ENCODE measurements around the gene MMP2. TPM values are rescaled to one million over a fixed set of nuclear protein-coding genes. Genes with fewer than 3 reads are reported as not detected.

The MMP2 gene
- total and polyA plus RNA-seq, 3 donors from 2014 or later, result 50.9 to 250 (median 111) TPM

DNA sequence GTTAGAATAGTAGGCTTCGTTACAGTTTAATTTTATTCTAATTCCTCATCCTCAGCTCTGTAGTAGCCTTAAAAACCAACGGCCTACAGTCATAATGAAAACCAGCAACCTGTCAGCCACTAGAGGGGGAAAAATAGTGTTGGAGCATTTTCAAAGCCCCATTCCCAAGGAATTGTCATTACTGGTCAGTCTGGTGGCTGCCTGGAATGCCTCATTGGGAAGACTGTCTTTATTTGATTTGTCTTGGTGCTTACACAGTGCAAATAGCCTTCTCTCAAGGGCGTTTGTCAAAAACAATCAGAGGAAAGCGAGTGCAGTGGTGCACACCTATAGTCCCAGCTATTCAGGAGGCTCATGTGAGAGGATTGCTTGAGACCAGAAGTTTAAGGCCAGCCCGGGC lies 34.6 kb downstream of the MMP2 start:
- Histone ChIP-seq H3K9me3 (no peaks in the 10 kb centered on the region), H3K36me3 (ENCODE audit: low read depth, missing control alignments) (no peaks in the 10 kb centered on the region), H3K27me3 (no peaks in the 10 kb centered on the region), H3K27ac (no peak overlapping the region), H3K4me1 (no peaks in the 10 kb centered on the region), H3K4me3 (no peak overlapping the region)
- TF ChIP-seq POLR2A (IDR thresholded peaks at IDR 0.05), result no peak
- TF ChIP-seq CTCF (IDR thresholded peaks at IDR 0.05), result no peak
- 97 to 98% methylated on average over 5 of the region's 5 CpGs for WGBS, 2 donors
- DNase-seq, result no peak
- intact Hi-C loops (cut with DNase I; ENCODE audit: low total_unique reads), result no loop called here

- WGBS, 2 donors, result 90 to 94% methylated on average over 1 of the region's 1 CpG
- intact Hi-C loops (cut with DNase I; ENCODE audit: low total_unique reads), result no loop called here
- no peak overlapping the region for H3K4me3 ChIP-seq
Measured at GRCh38 chr16:55515111-55515510, 36.1 kb downstream of the MMP2 start.

GRCh38 chr16:55521792-55522191 lies 42.8 kb downstream of the MMP2 start:
- DNase-seq, result no peak
- no peaks in the 10 kb centered on the region for H3K27me3 ChIP-seq
- H3K36me3 ChIP-seq (ENCODE audit: low read depth, missing control alignments), result no peaks in the 10 kb centered on the region
- intact Hi-C loops (cut with DNase I; ENCODE audit: low total_unique reads), result no loop called here
- WGBS, 2 donors, result 38 to 55% methylated on average over 1 of the region's 1 CpG
- no peak overlapping the region for H3K27ac ChIP-seq
- no peaks in the 10 kb centered on the region for H3K9me3 ChIP-seq
- H3K4me1 ChIP-seq, result no peaks in the 10 kb centered on the region
- H3K4me3 ChIP-seq, result no peak overlapping the region
- TF ChIP-seq POLR2A (IDR thresholded peaks at IDR 0.05), result no peak
- no peak for TF ChIP-seq CTCF (IDR thresholded peaks at IDR 0.05)

More at GRCh38 chr16:55515111-55515510, 36.1 kb downstream of the MMP2 start:
- Histone ChIP-seq H3K36me3 (ENCODE audit: low read depth, missing control alignments) (no peaks in the 10 kb centered on the region), H3K27me3 (no peaks in the 10 kb centered on the region), H3K27ac (no peak overlapping the region), H3K9me3 (no peaks in the 10 kb centered on the region), H3K4me1 (no peaks in the 10 kb centered on the region)
- no peak for TF ChIP-seq POLR2A (IDR thresholded peaks at IDR 0.05)
- TF ChIP-seq CTCF (IDR thresholded peaks at IDR 0.05), result no peak
- DNase-seq, result no peak

DNA sequence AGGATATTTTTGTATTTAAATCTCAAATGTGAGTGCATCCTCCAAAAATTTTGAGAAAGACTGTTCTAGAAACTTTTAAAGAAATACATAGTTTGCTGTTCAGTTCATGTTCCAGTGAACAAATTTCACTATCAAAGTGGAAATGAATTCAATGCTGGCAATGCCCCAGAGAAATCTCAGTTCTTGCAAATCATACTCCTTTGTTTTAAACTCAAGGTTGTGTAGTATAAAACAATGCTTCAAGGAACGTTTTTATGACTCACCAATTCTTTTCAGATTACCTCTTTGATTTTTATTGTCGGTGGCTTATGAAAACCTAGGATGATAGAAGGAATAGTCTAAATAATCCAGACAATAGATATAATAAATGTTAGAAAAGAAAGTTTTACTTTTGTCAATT lies 47.4 kb downstream of the MMP2 start:
- Histone ChIP-seq H3K36me3 (ENCODE audit: low read depth, missing control alignments) (no peaks in the 10 kb centered on the region), H3K4me1 (no peaks in the 10 kb centered on the region), H3K27ac (no peak overlapping the region), H3K27me3 (no peaks in the 10 kb centered on the region), H3K4me3 (no peak overlapping the region), H3K9me3 (no peaks in the 10 kb centered on the region)
- intact Hi-C loops (cut with DNase I; ENCODE audit: low total_unique reads), result no loop called here
- 42 to 49% methylated on average over 2 of the region's 2 CpGs for WGBS, 2 donors
- DNase-seq, result no peak
- no peak for TF ChIP-seq POLR2A (IDR thresholded peaks at IDR 0.05)
- no peak for TF ChIP-seq CTCF (IDR thresholded peaks at IDR 0.05)

GRCh38 chr16:55527885-55528284 lies 48.9 kb downstream of the MMP2 start:
- TF ChIP-seq POLR2A (IDR thresholded peaks at IDR 0.05) (no peak), CTCF (IDR thresholded peaks at IDR 0.05) (no peak)
- intact Hi-C loops (cut with DNase I; ENCODE audit: low total_unique reads), result no loop called here
- no peak for DNase-seq

More at GRCh38 chr16:55527885-55528284, 48.9 kb downstream of the MMP2 start:
- H3K4me3 ChIP-seq, result no peak overlapping the region
- H3K4me1 ChIP-seq, result no peaks in the 10 kb centered on the region
- H3K27me3 ChIP-seq, result no peaks in the 10 kb centered on the region
- no peaks in the 10 kb centered on the region for H3K9me3 ChIP-seq
- no peak overlapping the region for H3K27ac ChIP-seq
- H3K36me3 ChIP-seq (ENCODE audit: low read depth, missing control alignments), result no peaks in the 10 kb centered on the region
